HG03378 (cell line): ENCODE results near the gene CBARP.

Experiments used
- ATAC-seq: cut with Tn5 transposase; IDR thresholded peaks from one replicate; pipeline ENCODE4 v1.9.1; 2021; ENCODE audit warnings: mild to moderate bottlenecking, moderate library complexity; ENCODE audit not compliant: unreplicated experiment

Gene CBARP

GRCh38 chr19:1241417-1242095 is 3.8 kb upstream of the CBARP start, which contains the start of gene ATP5F1D:
Gene ATP5F1D, plus strand, starts transcription at chr19:1241751. Its CDS starts 100 bp downstream, at chr19:1241851.
- ATAC-seq = peak; percentile 47

GRCh38 chr19:1240925-1241324 is 3.1 kb upstream of the CBARP start:
- no peak for ATAC-seq

GRCh38 chr19:1239796-1240737 is 2.3 kb upstream of the CBARP start:
- ATAC-seq = no peak

- no peak for ATAC-seq
These were observed 1.6 kb upstream of the CBARP start for GRCh38 chr19:1239420-1239795.

GRCh38 chr19:1238369-1239303 is 831 bp upstream of the CBARP start:
- no peak for ATAC-seq

- ATAC-seq = no peak
These were observed 662 bp downstream of the CBARP start for GRCh38 chr19:1237027-1237659.

- ATAC-seq = no peak
These were observed 1.2 kb downstream of the CBARP start for GRCh38 chr19:1236576-1236975.

- no peak for ATAC-seq
These were observed 1.9 kb downstream of the CBARP start for GRCh38 chr19:1235625-1236538.

- ATAC-seq = no peak
These were observed 2.8 kb downstream of the CBARP start for GRCh38 chr19:1234955-1235380.

- no peak for ATAC-seq
These were observed 3.5 kb downstream of the CBARP start for GRCh38 chr19:1234051-1234954.

GRCh38 chr19:1233115-1233667 is 4.6 kb downstream of the CBARP start:
- ATAC-seq = no peak

GRCh38 chr19:1232652-1233072 is 5.1 kb downstream of the CBARP start:
- ATAC-seq = no peak

GRCh38 chr19:1231729-1232637 is 5.8 kb downstream of the CBARP start:
- no peak for ATAC-seq

- ATAC-seq = no peak
These were observed 6.9 kb downstream of the CBARP start for GRCh38 chr19:1230783-1231489.

- ATAC-seq = no peak
These were observed 7.7 kb downstream of the CBARP start for GRCh38 chr19:1229924-1230782.
